ENCODE data around the gene DNAJB6. TPM values are rescaled to one million over a fixed set of nuclear protein-coding genes. Genes with fewer than 3 reads are reported as not detected.

DNAJB6 gene
- total RNA-seq, 3 donors from 2014 or later = 73.8 to 136 (median 101) TPM

DNA sequence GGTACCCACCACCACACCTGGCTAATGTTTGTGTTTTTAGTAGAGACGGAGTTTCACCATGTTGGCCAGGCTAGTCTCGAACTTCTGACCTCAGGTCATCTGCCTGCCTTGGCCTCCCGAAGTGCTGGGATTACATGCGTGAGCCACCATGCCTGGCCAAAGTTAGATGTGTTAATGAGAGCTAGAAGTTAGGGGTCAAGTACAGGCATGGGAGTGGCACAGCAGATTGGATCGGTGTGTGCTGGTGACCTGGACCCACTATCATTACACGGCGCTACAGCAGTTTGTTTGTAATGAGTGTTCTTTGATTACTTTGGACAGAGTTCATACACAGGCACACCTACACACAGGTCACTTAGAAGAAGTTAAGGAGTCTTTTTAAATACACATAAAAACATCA, 36.7 kb downstream of the DNAJB6 start:
- no peaks in the 10 kb centered on the region for H3K9me3 ChIP-seq
- no peak overlapping the region for H3K4me3 ChIP-seq
- DNase-seq (ENCODE audit: low spot score in 2 of 2) = no peak
- H3K4me1 ChIP-seq = no peaks in the 10 kb centered on the region
- no peak overlapping the region for H3K27ac ChIP-seq
- TF ChIP-seq POLR2A (IDR thresholded peaks at IDR 0.05) (no peak), POLR2AphosphoS5 (IDR thresholded peaks at IDR 0.05) (no peak)
- TF ChIP-seq, protein P1, sequence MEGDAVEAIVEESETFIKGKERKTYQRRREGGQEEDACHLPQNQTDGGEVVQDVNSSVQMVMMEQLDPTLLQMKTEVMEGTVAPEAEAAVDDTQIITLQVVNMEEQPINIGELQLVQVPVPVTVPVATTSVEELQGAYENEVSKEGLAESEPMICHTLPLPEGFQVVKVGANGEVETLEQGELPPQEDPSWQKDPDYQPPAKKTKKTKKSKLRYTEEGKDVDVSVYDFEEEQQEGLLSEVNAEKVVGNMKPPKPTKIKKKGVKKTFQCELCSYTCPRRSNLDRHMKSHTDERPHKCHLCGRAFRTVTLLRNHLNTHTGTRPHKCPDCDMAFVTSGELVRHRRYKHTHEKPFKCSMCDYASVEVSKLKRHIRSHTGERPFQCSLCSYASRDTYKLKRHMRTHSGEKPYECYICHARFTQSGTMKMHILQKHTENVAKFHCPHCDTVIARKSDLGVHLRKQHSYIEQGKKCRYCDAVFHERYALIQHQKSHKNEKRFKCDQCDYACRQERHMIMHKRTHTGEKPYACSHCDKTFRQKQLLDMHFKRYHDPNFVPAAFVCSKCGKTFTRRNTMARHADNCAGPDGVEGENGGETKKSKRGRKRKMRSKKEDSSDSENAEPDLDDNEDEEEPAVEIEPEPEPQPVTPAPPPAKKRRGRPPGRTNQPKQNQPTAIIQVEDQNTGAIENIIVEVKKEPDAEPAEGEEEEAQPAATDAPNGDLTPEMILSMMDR (IDR thresholded peaks at IDR 0.05) = no peak
- intact Hi-C loops (cut with DNase I; ENCODE audit: low total_unique reads) = loop anchor here (5.0 kb wide), 1 partner anchor 666 kb away; no protein-coding TSS in a partner anchor
- H3K27me3 ChIP-seq = no peaks in the 10 kb centered on the region
- H3K36me3 ChIP-seq = peaks cover 5% of the 10 kb centered on the region

DNA sequence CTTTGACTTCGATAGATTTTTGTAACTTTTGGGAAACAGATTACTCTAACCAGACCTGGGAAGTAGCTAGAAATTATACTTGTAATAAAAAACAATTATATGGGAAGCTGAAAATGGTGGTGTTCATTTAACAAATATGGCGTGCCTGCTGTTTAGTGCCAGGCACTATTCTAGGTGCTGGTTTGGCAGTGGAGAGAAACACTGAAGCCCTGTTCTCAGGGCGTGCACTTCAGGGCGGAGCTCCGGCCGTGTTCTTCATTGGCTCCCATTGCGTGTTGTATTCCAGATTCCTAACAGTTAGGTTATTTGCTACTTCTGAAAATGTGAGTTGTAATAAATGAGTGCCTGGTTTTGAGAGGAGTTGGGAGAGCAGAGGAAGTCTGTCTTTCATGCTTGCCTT, 38.6 kb downstream of the DNAJB6 start:
- intact Hi-C loops (cut with DNase I; ENCODE audit: low total_unique reads) = no loop called here
- Histone ChIP-seq H3K36me3 (no peaks in the 10 kb centered on the region), H3K4me1 (no peaks in the 10 kb centered on the region), H3K4me3 (no peak overlapping the region), H3K27me3 (no peaks in the 10 kb centered on the region), H3K27ac (no peak overlapping the region), H3K9me3 (no peaks in the 10 kb centered on the region)
- no peak for DNase-seq (ENCODE audit: low spot score in 2 of 2)
- TF ChIP-seq POLR2AphosphoS5 (IDR thresholded peaks at IDR 0.05) (no peak), POLR2A (IDR thresholded peaks at IDR 0.05) (no peak)
- TF ChIP-seq, protein P1 (IDR thresholded peaks at IDR 0.05) = no peak

DNA sequence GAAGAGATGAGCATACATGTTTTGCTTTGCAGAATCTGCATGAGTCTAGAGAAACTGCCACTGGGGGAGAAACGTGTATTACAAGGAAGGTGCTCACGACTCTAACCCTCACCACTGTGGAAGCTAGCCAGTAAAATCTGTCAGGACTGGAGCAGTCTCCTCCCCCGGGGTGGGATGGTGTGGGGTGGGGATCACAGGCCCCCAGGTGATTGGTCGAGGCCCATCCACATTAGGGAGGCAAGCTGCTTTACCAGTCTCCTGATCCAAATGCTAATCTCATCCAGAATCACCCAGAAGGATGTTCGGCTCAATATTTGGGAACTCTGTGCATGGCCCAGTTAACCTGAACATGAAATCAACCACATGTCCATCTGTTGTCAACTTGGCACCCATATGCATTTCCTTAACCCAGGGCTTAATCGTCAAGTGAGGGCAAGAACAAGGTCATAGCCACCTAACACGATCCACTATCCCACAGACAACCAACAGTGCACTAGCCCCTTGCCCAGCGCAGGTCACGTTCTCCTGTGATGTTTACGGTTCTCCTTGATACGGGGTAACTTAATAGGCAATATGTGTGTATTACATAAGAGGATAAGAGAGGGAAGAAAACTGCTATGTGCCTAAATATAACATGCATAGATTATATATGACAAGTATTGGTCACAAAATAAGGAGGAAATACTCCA, 40.8 kb downstream of the DNAJB6 start:
- Histone ChIP-seq H3K4me3 (no peak overlapping the region), H3K27me3 (no peaks in the 10 kb centered on the region), H3K36me3 (no peaks in the 10 kb centered on the region), H3K9me3 (no peaks in the 10 kb centered on the region), H3K27ac (no peak overlapping the region), H3K4me1 (no peaks in the 10 kb centered on the region)
- TF ChIP-seq, protein P1 (IDR thresholded peaks at IDR 0.05) = no peak
- TF ChIP-seq POLR2AphosphoS5 (IDR thresholded peaks at IDR 0.05) (no peak), POLR2A (IDR thresholded peaks at IDR 0.05) (no peak)
- no peak for DNase-seq (ENCODE audit: low spot score in 2 of 2)
- intact Hi-C loops (cut with DNase I; ENCODE audit: low total_unique reads) = no loop called here

DNA sequence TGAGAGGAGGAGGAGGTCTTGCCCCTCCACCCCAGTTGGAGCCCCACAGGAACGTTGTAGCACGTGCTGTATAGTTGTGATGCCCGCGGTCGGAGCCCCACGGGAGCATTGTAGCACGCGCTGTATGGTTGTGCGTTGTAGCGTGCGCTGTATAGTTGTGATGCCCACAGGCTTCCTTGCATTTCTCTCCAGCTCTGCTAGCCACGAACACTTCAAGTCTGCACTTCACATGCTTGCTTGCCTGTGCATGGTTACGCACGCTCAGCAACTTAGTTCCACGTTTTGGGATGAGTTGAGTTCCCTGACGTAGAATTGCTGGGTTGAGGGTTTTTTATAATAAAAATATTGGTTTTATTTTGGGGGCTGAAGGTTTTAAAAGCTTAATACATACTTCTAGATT, 41.6 kb downstream of the DNAJB6 start:
- intact Hi-C loops (cut with DNase I; ENCODE audit: low total_unique reads) = no loop called here

DNA sequence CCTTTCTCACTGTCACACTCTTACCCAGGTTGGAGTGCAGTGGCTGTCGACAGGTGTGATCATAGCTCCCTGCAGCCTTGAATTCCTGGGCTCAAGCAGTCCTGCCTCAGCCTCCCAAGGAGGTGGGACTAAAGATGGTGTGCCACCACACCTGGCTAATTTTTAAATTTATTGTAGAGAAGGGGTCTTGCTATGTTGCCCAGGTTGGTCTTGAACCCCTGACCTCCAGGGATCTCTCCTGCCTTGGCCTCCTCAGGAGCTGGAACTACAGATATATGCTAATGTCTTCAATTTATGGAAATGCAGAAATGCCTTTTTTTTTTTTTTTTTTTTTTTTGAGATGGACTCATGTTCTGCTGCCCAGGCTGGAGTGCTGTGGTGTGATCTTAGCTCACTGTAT, 42.7 kb downstream of the DNAJB6 start:
- Histone ChIP-seq H3K27ac (no peak overlapping the region), H3K9me3 (no peaks in the 10 kb centered on the region), H3K36me3 (no peaks in the 10 kb centered on the region), H3K4me1 (no peaks in the 10 kb centered on the region), H3K4me3 (no peak overlapping the region), H3K27me3 (no peaks in the 10 kb centered on the region)
- DNase-seq (ENCODE audit: low spot score in 2 of 2) = no peak
- no peak for TF ChIP-seq POLR2AphosphoS5 (IDR thresholded peaks at IDR 0.05)
- TF ChIP-seq POLR2A (IDR thresholded peaks at IDR 0.05) = no peak
- TF ChIP-seq, protein P1 (IDR thresholded peaks at IDR 0.05) = no peak
- intact Hi-C loops (cut with DNase I; ENCODE audit: low total_unique reads) = no loop called here

More for the DNA sequence above, 41.6 kb downstream of the DNAJB6 start:
- H3K36me3 ChIP-seq = no peaks in the 10 kb centered on the region
- no peaks in the 10 kb centered on the region for H3K4me1 ChIP-seq
- TF ChIP-seq POLR2A (IDR thresholded peaks at IDR 0.05) = no peak
- no peak for TF ChIP-seq POLR2AphosphoS5 (IDR thresholded peaks at IDR 0.05)
- TF ChIP-seq, protein P1 (IDR thresholded peaks at IDR 0.05) = no peak
- H3K4me3 ChIP-seq = no peak overlapping the region
- H3K27ac ChIP-seq = no peak overlapping the region
- H3K27me3 ChIP-seq = no peaks in the 10 kb centered on the region
- no peaks in the 10 kb centered on the region for H3K9me3 ChIP-seq
- no peak for DNase-seq (ENCODE audit: low spot score in 2 of 2)
